SU-DHL-6 (cell line): Measurements from ENCODE around the gene TATDN2.

Experiments
- CTCF ChIP-seq: fragments of 200-600 bp; sonication (generic); IDR thresholded peaks from one replicate; pipeline ENCODE4 v1.5.1; 2017; ENCODE audit warnings: antibody characterized with exemption, mild to moderate bottlenecking, low read length, moderate library complexity; ENCODE audit not compliant: insufficient read depth, poor library complexity, severe bottlenecking
- EZH2phosphoT487 ChIP-seq: fragments of 200-600 bp; sonication (generic), shearing (Covaris generic); conservative IDR thresholded peaks from 2 replicates; pipeline ENCODE4 v1.6.1; 2018; ENCODE audit warnings: mild to moderate bottlenecking, antibody characterized with exemption, low read length, moderate library complexity, mixed read lengths

GRCh38 chr3:10289787-10290355 is 41.6 kb downstream of the TATDN2 start:
- TF ChIP-seq CTCF: no peak
- no peak for TF ChIP-seq EZH2phosphoT487
